IMR-90 (cell line): ENCODE results near the gene CRYBB1.

Source experiments
- BHLHE40 ChIP-seq: fragments of 150-350 bp; IDR thresholded peaks from 2 replicates; pipeline ENCODE4 v1.6.1; 2016; ENCODE audit warnings: mild to moderate bottlenecking, low read depth, low read length
- CEBPB ChIP-seq: IDR thresholded peaks from 2 replicates; pipeline ENCODE4 v1.6.1; 2012; ENCODE audit warnings: low read depth, low read length, improper control_type of control experiment
- CHD1 ChIP-seq: IDR thresholded peaks from 2 replicates; pipeline ENCODE4 v1.6.1; 2012; ENCODE audit warnings: low read depth, low read length, improper control_type of control experiment
- MAFK ChIP-seq: IDR thresholded peaks from 2 replicates; pipeline ENCODE4 v1.6.1; 2012; ENCODE audit warnings: low read depth, low read length, improper control_type of control experiment
- POLR2A ChIP-seq: IDR thresholded peaks from 2 replicates; pipeline ENCODE4 v1.6.1; 2012; ENCODE audit warnings: mild to moderate bottlenecking, low read depth, low read length
- RAD21 ChIP-seq: IDR thresholded peaks from 2 replicates; pipeline ENCODE4 v1.6.1; 2012; ENCODE audit warnings: low read length, improper control_type of control experiment
- RFX5 ChIP-seq: IDR thresholded peaks from 2 replicates; pipeline ENCODE4 v1.8.0; 2012; ENCODE audit warnings: low read depth, mild to moderate bottlenecking, low read length, moderate library complexity
- SMC3 ChIP-seq: fragments of 150-350 bp; IDR thresholded peaks from 2 replicates; pipeline ENCODE4 v1.6.1; 2016; ENCODE audit warnings: low read depth, mild to moderate bottlenecking, antibody characterized with exemption, low read length, moderate library complexity
- TF ChIP-seq, protein P1 (sequence below): conservative IDR thresholded peaks from 2 replicates; pipeline ENCODE4 v1.5.1; 2012; ENCODE audit warnings: mild to moderate bottlenecking, low read depth, low read length, improper control_type of control experiment
- TF ChIP-seq, protein P2 (sequence below): fragments of 150-350 bp; IDR thresholded peaks from 2 replicates; pipeline ENCODE4 v1.6.1; 2016; ENCODE audit warnings: low read depth, mild to moderate bottlenecking, low read length, moderate library complexity, borderline replicate concordance
- TF ChIP-seq, protein P3 (sequence below): fragments of 150-350 bp; IDR thresholded peaks from 2 replicates; pipeline ENCODE4 v1.6.1; 2017; ENCODE audit warnings: mild to moderate bottlenecking, antibody characterized with exemption, low read length, low read depth

DNA sequence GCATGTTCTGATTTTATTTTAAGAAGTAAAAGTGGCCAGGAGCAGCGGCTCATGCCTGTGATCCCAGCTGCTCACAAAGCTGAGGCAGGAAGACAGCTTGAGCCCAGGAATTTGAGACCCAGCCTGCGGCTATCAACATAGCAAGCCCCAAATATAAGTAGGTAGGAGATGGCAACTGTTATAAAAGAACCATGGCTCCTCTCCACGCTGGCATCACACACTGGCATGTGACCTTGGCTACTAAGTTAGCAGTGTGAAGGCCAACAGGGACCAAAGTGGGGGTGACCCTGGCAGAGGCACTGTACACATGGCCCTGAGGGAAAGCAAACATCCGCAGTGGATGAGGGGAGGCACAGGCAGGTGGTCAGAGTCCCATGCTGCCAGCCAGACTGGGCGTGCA, 60.9 kb downstream of the CRYBB1 start:
- TF ChIP-seq POLR2A (no peak), RAD21 (no peak), MAFK (no peak), SMC3 (no peak), BHLHE40 (no peak), CEBPB (no peak), RFX5 (no peak), CHD1 (no peak)
- TF ChIP-seq, protein P1, sequence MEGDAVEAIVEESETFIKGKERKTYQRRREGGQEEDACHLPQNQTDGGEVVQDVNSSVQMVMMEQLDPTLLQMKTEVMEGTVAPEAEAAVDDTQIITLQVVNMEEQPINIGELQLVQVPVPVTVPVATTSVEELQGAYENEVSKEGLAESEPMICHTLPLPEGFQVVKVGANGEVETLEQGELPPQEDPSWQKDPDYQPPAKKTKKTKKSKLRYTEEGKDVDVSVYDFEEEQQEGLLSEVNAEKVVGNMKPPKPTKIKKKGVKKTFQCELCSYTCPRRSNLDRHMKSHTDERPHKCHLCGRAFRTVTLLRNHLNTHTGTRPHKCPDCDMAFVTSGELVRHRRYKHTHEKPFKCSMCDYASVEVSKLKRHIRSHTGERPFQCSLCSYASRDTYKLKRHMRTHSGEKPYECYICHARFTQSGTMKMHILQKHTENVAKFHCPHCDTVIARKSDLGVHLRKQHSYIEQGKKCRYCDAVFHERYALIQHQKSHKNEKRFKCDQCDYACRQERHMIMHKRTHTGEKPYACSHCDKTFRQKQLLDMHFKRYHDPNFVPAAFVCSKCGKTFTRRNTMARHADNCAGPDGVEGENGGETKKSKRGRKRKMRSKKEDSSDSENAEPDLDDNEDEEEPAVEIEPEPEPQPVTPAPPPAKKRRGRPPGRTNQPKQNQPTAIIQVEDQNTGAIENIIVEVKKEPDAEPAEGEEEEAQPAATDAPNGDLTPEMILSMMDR = no peak
- TF ChIP-seq, protein P2, sequence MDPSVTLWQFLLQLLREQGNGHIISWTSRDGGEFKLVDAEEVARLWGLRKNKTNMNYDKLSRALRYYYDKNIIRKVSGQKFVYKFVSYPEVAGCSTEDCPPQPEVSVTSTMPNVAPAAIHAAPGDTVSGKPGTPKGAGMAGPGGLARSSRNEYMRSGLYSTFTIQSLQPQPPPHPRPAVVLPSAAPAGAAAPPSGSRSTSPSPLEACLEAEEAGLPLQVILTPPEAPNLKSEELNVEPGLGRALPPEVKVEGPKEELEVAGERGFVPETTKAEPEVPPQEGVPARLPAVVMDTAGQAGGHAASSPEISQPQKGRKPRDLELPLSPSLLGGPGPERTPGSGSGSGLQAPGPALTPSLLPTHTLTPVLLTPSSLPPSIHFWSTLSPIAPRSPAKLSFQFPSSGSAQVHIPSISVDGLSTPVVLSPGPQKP = no peak
- TF ChIP-seq, protein P3, sequence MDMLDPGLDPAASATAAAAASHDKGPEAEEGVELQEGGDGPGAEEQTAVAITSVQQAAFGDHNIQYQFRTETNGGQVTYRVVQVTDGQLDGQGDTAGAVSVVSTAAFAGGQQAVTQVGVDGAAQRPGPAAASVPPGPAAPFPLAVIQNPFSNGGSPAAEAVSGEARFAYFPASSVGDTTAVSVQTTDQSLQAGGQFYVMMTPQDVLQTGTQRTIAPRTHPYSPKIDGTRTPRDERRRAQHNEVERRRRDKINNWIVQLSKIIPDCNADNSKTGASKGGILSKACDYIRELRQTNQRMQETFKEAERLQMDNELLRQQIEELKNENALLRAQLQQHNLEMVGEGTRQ = no peak
